Glutamatergic neuron (in vitro differentiated cells): ENCODE data around the gene TMCO6. TPM values are rescaled to one million over a fixed set of nuclear protein-coding genes. Genes with fewer than 3 reads are reported as not detected.
"Not testable (repeated sequence)": the region's sequence is repeated elsewhere in the genome, so short reads cannot be mapped to it uniquely, and the experiment has no call there.

ENCODE experiments used
- DNase-seq: peaks from one replicate; pipeline ENCODE4 v3.0.0; 2022
- H3K27ac Mint-ChIP-seq: one replicate; pipeline ENCODE4 v1.8.0; 2020; ENCODE audit warnings: mild to moderate bottlenecking, mixed read lengths, inconsistent platforms; ENCODE audit not compliant: unreplicated experiment
- H3K27me3 Mint-ChIP-seq: one replicate; pipeline ENCODE4 v1.8.0; 2020; ENCODE audit warnings: mild to moderate bottlenecking, moderate library complexity, mixed read lengths, inconsistent platforms; ENCODE audit not compliant: unreplicated experiment
- H3K36me3 Mint-ChIP-seq: one replicate; pipeline ENCODE4 v1.8.0; 2020; ENCODE audit warnings: mild to moderate bottlenecking, mixed read lengths, inconsistent platforms; ENCODE audit not compliant: unreplicated experiment
- H3K4me1 Mint-ChIP-seq: one replicate; pipeline ENCODE4 v1.8.0; 2020; ENCODE audit warnings: mild to moderate bottlenecking, low read depth, mixed read lengths, inconsistent platforms; ENCODE audit not compliant: unreplicated experiment
- H3K4me3 Mint-ChIP-seq: one replicate; pipeline ENCODE4 v1.8.0; 2020; ENCODE audit warnings: mild to moderate bottlenecking, mixed read lengths, inconsistent platforms; ENCODE audit not compliant: unreplicated experiment
- H3K9me3 Mint-ChIP-seq: one replicate; pipeline ENCODE4 v1.8.0; 2020; ENCODE audit warnings: mild to moderate bottlenecking, moderate library complexity, mixed read lengths, inconsistent platforms; ENCODE audit not compliant: unreplicated experiment
- total RNA-seq: library from RNA; stranded (reverse); fragmentation: NEBNext Ultra II Directional; extraction: Animal tissue kit (Norgen Biotek cat#: 25700); gene quantifications from one replicate; pipeline ENCODE4 v1.2.1, GENCODE V29; 2021; ENCODE audit not compliant: unreplicated experiment
- TF ChIP-seq, protein P1 (sequence below): fragments of 200-600 bp; sonication (generic); IDR thresholded peaks from one replicate; pipeline ENCODE4 v1.5.0; 2021; ENCODE audit not compliant: partially characterized antibody, unreplicated experiment

TMCO6 gene
- total RNA-seq, 1 donor from 2014 or later = 12.5 TPM

DNA sequence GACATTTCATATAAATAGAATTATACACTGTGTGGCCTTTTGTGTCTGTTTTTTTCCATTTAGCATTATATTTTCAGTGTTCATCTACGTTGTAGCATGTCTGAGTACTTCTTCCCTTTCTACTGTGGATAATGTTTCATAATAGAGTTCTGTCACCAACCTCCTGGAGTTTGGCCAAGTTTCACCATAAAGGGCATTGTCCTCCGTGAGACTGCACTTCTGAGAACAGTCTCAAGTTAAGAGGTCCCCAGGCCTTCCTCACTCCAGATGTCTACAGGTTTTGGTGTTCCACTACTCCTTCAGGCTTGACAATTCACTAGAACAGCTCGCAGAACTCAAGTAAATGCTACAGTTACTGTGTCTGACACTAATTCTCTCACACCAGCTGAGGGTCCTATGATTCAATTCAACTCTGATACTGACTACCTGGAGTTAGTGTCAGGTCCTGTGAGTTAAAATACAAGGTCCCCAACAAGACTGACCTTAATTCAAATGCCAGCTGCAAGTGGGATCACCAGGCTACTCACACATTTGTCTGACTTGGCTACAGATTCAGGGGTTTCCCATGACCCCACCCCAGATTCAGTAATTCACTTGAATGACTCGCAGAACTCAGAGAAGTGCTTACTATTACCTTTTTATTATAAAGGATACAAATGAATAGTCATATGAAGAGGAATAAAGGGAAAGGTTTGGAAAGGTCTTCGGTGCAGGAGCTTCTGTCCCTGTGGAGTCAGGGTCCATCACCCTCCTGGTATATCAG is 43.5 kb upstream of the TMCO6 start:
- H3K36me3 Mint-ChIP-seq = no peaks in the 10 kb centered on the region

DNA sequence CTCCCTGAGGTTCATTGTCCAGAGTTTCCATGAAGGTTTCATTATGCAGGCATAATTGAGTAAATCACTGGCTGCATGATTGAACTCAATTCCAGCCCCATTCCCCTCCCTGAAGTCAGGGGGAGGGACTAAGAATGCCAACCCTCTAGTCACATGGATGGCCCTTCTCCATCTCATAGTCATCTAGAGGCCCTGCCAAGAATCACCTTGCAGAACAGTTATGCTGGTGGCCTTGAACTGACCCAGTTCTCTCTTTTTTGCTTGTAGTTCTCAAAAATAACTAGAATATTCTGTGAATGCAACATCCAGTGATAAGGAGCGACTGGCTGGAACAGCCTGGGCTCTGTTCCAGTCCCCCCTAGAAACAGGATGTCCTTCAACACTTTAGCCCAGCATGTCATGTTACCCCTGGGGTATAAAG is 42.9 kb upstream of the TMCO6 start:
- Mint-ChIP-seq H3K27me3 (no peaks in the 10 kb centered on the region), H3K4me1 (no peaks in the 10 kb centered on the region), H3K9me3 (no peaks in the 10 kb centered on the region), H3K4me3 (no peak overlapping the region), H3K36me3 (no peaks in the 10 kb centered on the region), H3K27ac (no peak overlapping the region)
- TF ChIP-seq, protein P1, sequence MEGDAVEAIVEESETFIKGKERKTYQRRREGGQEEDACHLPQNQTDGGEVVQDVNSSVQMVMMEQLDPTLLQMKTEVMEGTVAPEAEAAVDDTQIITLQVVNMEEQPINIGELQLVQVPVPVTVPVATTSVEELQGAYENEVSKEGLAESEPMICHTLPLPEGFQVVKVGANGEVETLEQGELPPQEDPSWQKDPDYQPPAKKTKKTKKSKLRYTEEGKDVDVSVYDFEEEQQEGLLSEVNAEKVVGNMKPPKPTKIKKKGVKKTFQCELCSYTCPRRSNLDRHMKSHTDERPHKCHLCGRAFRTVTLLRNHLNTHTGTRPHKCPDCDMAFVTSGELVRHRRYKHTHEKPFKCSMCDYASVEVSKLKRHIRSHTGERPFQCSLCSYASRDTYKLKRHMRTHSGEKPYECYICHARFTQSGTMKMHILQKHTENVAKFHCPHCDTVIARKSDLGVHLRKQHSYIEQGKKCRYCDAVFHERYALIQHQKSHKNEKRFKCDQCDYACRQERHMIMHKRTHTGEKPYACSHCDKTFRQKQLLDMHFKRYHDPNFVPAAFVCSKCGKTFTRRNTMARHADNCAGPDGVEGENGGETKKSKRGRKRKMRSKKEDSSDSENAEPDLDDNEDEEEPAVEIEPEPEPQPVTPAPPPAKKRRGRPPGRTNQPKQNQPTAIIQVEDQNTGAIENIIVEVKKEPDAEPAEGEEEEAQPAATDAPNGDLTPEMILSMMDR = no peak
- DNase-seq = no peak

More for the DNA sequence above, 43.5 kb upstream of the TMCO6 start:
- Mint-ChIP-seq H3K27me3 (no peaks in the 10 kb centered on the region), H3K4me3 (no peak overlapping the region), H3K27ac (no peak overlapping the region), H3K4me1 (no peaks in the 10 kb centered on the region), H3K9me3 (no peaks in the 10 kb centered on the region)
- TF ChIP-seq, protein P1 = no peak
- DNase-seq = no peak

DNA sequence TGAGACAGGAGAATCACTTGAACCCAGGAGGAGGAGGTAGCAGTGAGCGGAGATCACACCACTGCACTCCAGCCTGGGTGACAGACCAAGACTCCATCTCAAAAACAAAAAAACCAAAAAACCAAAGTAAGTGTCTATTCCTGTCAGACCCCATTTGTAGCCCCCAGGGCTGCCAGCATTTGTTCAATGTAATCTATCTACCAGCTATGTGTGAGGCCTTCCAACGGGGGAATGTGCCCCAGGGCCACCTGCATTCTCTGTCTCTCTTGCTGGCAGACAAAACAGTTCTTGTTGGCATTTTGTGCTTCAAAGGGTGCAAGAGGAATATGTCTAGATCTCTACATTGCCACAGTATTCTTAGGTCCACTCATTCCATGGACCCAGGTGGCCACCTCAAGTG is 40.4 kb upstream of the TMCO6 start:
- DNase-seq = no peak
- Mint-ChIP-seq H3K27ac (no peak overlapping the region), H3K36me3 (no peaks in the 10 kb centered on the region), H3K9me3 (no peaks in the 10 kb centered on the region), H3K4me1 (no peaks in the 10 kb centered on the region), H3K4me3 (no peak overlapping the region), H3K27me3 (peaks cover 2% of the 10 kb centered on the region)
- TF ChIP-seq, protein P1 = no peak

DNA sequence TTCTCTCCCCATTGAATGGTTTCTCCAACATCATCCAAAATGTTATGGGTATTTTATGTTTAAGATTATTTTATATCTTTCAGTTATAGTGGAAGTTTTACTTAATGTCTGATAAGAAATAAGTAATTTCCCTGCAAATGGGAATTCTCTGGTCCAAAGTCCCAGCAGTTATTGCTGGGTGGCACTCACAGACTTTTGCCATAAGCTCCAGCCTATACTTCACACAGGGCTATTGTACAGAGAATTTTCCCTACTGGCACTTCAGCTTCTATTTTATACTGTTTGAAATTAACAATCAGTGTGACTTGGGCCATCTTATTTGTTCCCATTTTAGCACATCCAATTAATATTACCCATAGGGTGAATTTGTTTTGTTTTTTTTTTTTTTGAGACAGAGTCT is 39.2 kb upstream of the TMCO6 start:
- no peaks in the 10 kb centered on the region for H3K36me3 Mint-ChIP-seq

DNA sequence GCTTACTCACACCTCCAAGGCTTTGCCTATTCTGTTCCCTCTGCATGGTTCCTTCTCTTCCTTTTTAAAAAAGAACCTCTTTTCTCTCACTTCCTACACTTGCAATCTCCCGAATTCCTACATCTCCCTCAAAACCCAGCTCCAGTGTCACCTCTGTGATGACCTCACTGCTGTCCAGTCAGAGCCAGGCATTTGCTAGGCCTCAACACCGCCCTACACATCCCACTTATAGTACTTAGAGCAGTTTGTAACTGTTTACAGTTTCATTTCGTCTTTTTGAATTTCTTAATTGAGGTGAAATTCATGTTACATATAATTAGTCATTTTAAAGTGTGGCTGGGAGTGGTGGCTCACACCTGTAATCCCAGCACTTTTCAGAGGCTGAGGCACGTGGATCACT is 37.1 kb upstream of the TMCO6 start:
- H3K36me3 Mint-ChIP-seq = no peaks in the 10 kb centered on the region
- H3K27ac Mint-ChIP-seq = no peak overlapping the region
- TF ChIP-seq, protein P1 = no peak
- no peaks in the 10 kb centered on the region for H3K4me1 Mint-ChIP-seq
- H3K9me3 Mint-ChIP-seq = no peaks in the 10 kb centered on the region
- no peak overlapping the region for H3K4me3 Mint-ChIP-seq
- DNase-seq = no peak
- peaks cover 3% of the 10 kb centered on the region for H3K27me3 Mint-ChIP-seq

More for the DNA sequence above, 39.2 kb upstream of the TMCO6 start:
- Mint-ChIP-seq H3K27me3 (peaks cover 2% of the 10 kb centered on the region), H3K27ac (no peak overlapping the region), H3K9me3 (no peaks in the 10 kb centered on the region), H3K4me1 (no peaks in the 10 kb centered on the region), H3K4me3 (no peak overlapping the region)
- TF ChIP-seq, protein P1 = no peak
- no peak for DNase-seq

DNA sequence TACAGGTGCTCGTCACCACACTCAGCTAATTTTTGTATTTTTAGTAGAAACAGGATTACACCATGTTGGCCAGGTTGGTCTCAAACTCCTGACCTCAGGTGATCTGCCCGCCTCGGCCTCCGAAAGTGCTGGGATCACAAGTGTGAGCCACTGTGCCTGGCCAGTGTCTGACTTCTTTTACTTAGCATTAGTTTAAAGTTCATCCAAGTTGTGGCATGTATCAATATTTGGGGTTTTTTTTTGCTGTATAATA is 35.9 kb upstream of the TMCO6 start:
- H3K36me3 Mint-ChIP-seq, H3K4me1 Mint-ChIP-seq, H3K9me3 Mint-ChIP-seq: not testable (repeated sequence)

More for the DNA sequence above, 35.9 kb upstream of the TMCO6 start:
- not testable (repeated sequence) for H3K4me3 Mint-ChIP-seq, H3K27ac Mint-ChIP-seq, H3K27me3 Mint-ChIP-seq, DNase-seq
